AG04450 (cell line): ENCODE measurements around the gene MPI. TPM values are rescaled to one million over a fixed set of nuclear protein-coding genes. Genes with fewer than 3 reads are reported as not detected.

Experiments used
- CTCF ChIA-PET: fragments of 300-600, 350-600 bp; formaldehyde crosslinking; extraction: SDS; loops from one replicate; lab custom pipeline; 2022; ENCODE audit warnings: antibody characterized with exemption, inconsistent platforms; lab: Charles Lee
- POLR2A ChIA-PET: fragments of 350-600 bp; formaldehyde crosslinking; extraction: SDS; loops from one replicate; lab custom pipeline; 2021; ENCODE audit warnings: antibody characterized with exemption, inconsistent platforms; lab: Yijun Ruan, JAX
- DNase-seq: peaks from one replicate; pipeline ENCODE4 v3.0.0-alpha.2; 2011; ENCODE audit warnings: low read depth, low spot score
- H3K27ac ChIP-seq: one replicate; pipeline ENCODE4 v1.5.1; 2012; ENCODE audit warnings: low read depth, low read length, control low read depth
- H3K27me3 ChIP-seq: one replicate; pipeline ENCODE4 v1.6.0; 2012; ENCODE audit warnings: low read length; ENCODE audit not compliant: control insufficient read depth, insufficient read depth
- H3K4me3 ChIP-seq: 2 replicates; pipeline ENCODE4 v1.5.1; 2011; ENCODE audit warnings: mild to moderate bottlenecking, low read depth, low read length, control low read depth
- H3K9me3 ChIP-seq: 2 replicates; pipeline ENCODE4 v1.5.1; 2012; ENCODE audit warnings: low read length; ENCODE audit not compliant: control insufficient read depth, insufficient read depth
- CTCF ChIP-seq: IDR thresholded peaks from 2 replicates; pipeline ENCODE4 v1.5.1; 2011; ENCODE audit warnings: low read depth, low read length, control low read depth, inconsistent platforms
- polyA plus RNA-seq: library from polyadenylated mRNA; depleted of rRNA; stranded (reverse); fragments of >200 nt; gene quantifications from 2 replicates; pipeline ENCODE4 v1.2.3, GENCODE V29; 2011

Gene MPI
- polyA plus RNA-seq, 1 experiment: 55.5 TPM

GRCh38 chr15:74847432-74847831 lies 42.4 kb upstream of the MPI start:
- H3K9me3 ChIP-seq: no peaks in the 10 kb centered on the region
- ChIA-PET POLR2A (no interaction called here), CTCF (interaction anchor here (1.0 kb wide), 1 partner anchor 54 kb away, joined by 3 read pairs; no protein-coding TSS in a partner anchor)
- no peaks in the 10 kb centered on the region for H3K27me3 ChIP-seq
- no peak overlapping the region for H3K27ac ChIP-seq
- H3K4me3 ChIP-seq: no peak overlapping the region
- DNase-seq: no peak
- no peak for TF ChIP-seq CTCF

- Histone ChIP-seq H3K9me3 (no peaks in the 10 kb centered on the region), H3K27ac (no peak overlapping the region), H3K27me3 (no peaks in the 10 kb centered on the region), H3K4me3 (no peak overlapping the region)
- no peak for TF ChIP-seq CTCF
- POLR2A ChIA-PET: no interaction called here
- DNase-seq: no peak
- CTCF ChIA-PET: no interaction called here
Measured at GRCh38 chr15:74850393-74850792, 39.4 kb upstream of the MPI start.

- Histone ChIP-seq H3K27ac (no peak overlapping the region), H3K9me3 (no peaks in the 10 kb centered on the region), H3K4me3 (no peak overlapping the region), H3K27me3 (no peaks in the 10 kb centered on the region)
- ChIA-PET CTCF (no interaction called here), POLR2A (no interaction called here)
- no peak for DNase-seq
- TF ChIP-seq CTCF: no peak
Measured at GRCh38 chr15:74851960-74852359, 37.9 kb upstream of the MPI start.

- Histone ChIP-seq H3K27ac (no peak overlapping the region), H3K27me3 (no peaks in the 10 kb centered on the region), H3K4me3 (no peak overlapping the region), H3K9me3 (no peaks in the 10 kb centered on the region)
- no peak for TF ChIP-seq CTCF
- ChIA-PET CTCF (no interaction called here), POLR2A (no interaction called here)
- no peak for DNase-seq
Measured at GRCh38 chr15:74854453-74855022, 35.3 kb upstream of the MPI start.

GRCh38 chr15:74855857-74856256 lies 34.0 kb upstream of the MPI start:
- no peak overlapping the region for H3K27ac ChIP-seq
- ChIA-PET CTCF (interaction anchor here (0.7 to 1.7 kb wide), 4 partner anchors 17 to 95 kb away, joined by 3 to 6 read pairs (median 4); partner anchors contain the start of gene SCAMP2), POLR2A (interaction anchor here (0.7 kb wide), 1 partner anchor 12 kb away, joined by 8 read pairs; no protein-coding TSS in a partner anchor)
- no peak for DNase-seq
- no peaks in the 10 kb centered on the region for H3K9me3 ChIP-seq
- no peak overlapping the region for H3K4me3 ChIP-seq
- H3K27me3 ChIP-seq: no peaks in the 10 kb centered on the region
- TF ChIP-seq CTCF: no peak
